Gastroesophageal sphincter (tissue), 4 donors: ENCODE measurements around the gene EFNA3. TPM values are rescaled to one million over a fixed set of nuclear protein-coding genes. Genes with fewer than 3 reads are reported as not detected.

Source experiments
- ATAC-seq: fragments of 150-250 bp; one replicate; pipeline ENCODE4 v1.9.1; 2016; ENCODE audit warnings: mild to moderate bottlenecking, moderate library complexity
- H3K27ac ChIP-seq, 4 donors: fragments of 200-600 bp; sonication (generic) in 3 of 4; 1 replicate in 3 of 4; 2 replicates in 1 of 4; pipeline ENCODE4 v1.5.1; 2016 to 2019
- H3K27me3 ChIP-seq: fragments of 200-600 bp; sonication (generic); one replicate; pipeline ENCODE4 v1.5.1; 2019
- H3K36me3 ChIP-seq, 2 donors: fragments of 200-600 bp; sonication (generic); one replicate each; pipeline ENCODE4 v1.5.1; 2019; ENCODE audit warnings: control low read depth in 1 of 2
- H3K4me1 ChIP-seq, 3 donors: fragments of 200-600 bp; sonication (generic); 1 replicate in 2 of 3; 2 replicates in 1 of 3; pipeline ENCODE4 v1.5.1; 2016 to 2019; ENCODE audit warnings: control low read depth in 2 of 3
- H3K4me3 ChIP-seq, 2 donors: fragments of 200-600 bp; sonication (generic); one replicate each; pipeline ENCODE4 v1.5.1; 2019; ENCODE audit warnings: mild to moderate bottlenecking in 1 of 2, moderate library complexity in 1 of 2
- H3K9me3 ChIP-seq, 3 donors: fragments of 200-600 bp; sonication (generic); one replicate each; pipeline ENCODE4 v1.5.1; 2017 to 2019; ENCODE audit warnings: control low read depth in 2 of 3
- CTCF ChIP-seq, 4 experiments: fragments of 200-600 bp in 2 of 4; fragments of 450-650 bp in 2 of 4; sonication (generic) in 1 of 4; IDR thresholded peaks; one replicate each; pipeline ENCODE4 v1.5.1; 2017 to 2019; ENCODE audit warnings: antibody characterized with exemption in 4 of 4, mild to moderate bottlenecking in 2 of 4, moderate library complexity in 2 of 4
- EP300 ChIP-seq: sonication (generic); formaldehyde crosslinking; IDR thresholded peaks from one replicate; pipeline ENCODE4 v1.6.1; 2017; ENCODE audit warnings: antibody characterized with exemption, mild to moderate bottlenecking
- POLR2A ChIP-seq, 2 donors: fragments of 450-650 bp; IDR thresholded peaks; one replicate each; pipeline ENCODE4 v1.6.1; 2017; ENCODE audit warnings: antibody characterized with exemption in 2 of 2, mild to moderate bottlenecking in 2 of 2, moderate library complexity in 1 of 2
- POLR2AphosphoS5 ChIP-seq: sonication (generic); formaldehyde crosslinking; IDR thresholded peaks from one replicate; pipeline ENCODE4 v1.6.1; 2017; ENCODE audit warnings: antibody characterized with exemption
- WGBS, 2 donors: methylation state at CpG; one replicate each; pipeline ENCODE4 v1.1.5; 2018; ENCODE audit warnings: low coverage in 1 of 2; 5-methylcytosine and 5-hydroxymethylcytosine counted together
- total RNA-seq, 4 donors: library from RNA; depleted of rRNA; stranded (reverse); fragments of >200 nt; gene quantifications; one replicate each; pipeline ENCODE4 v1.1.0, GENCODE V29; 2016

Gene EFNA3
- total RNA-seq, 4 donors from 2014 or later: 0.27 to 0.77 TPM; not detected in 2

- no peaks in the 10 kb centered on the region for H3K27me3 ChIP-seq
Observed at GRCh38 chr1:155032886-155033285, 45.8 kb upstream of the EFNA3 start.

GRCh38 chr1:155033524-155033923 is 45.1 kb upstream of the EFNA3 start, which contains the start of the genes DCST1 and DCST2:
Gene DCST1, plus strand, starts transcription at chr1:155033824. Its CDS starts 213 bp downstream, at chr1:155034037.
Gene DCST2, minus strand, starts transcription at chr1:155033781. Its CDS starts 80 bp downstream, at chr1:155033701.
- Histone ChIP-seq H3K4me3 (no peak within 1 kb of the TSS), H3K9me3 (no peaks in the 10 kb centered on the region), H3K27ac (no peak within 1 kb of the TSS), H3K36me3 (no peaks in the 10 kb centered on the region), H3K27me3 (no peaks in the 10 kb centered on the region), H3K4me1 (peaks cover 0 to 4% (median 0%) of the 10 kb centered on the region in 3 donors)
- ATAC-seq: no peak
- WGBS, 2 donors: 92 to 100% methylated on average over 1 to 2 of the region's 9 CpGs
- no peak for TF ChIP-seq POLR2A (IDR thresholded peaks at IDR 0.05)
- no peak for TF ChIP-seq POLR2AphosphoS5
- TF ChIP-seq CTCF (IDR thresholded peaks at IDR 0.05): no peak
- TF ChIP-seq EP300: no peak

More at GRCh38 chr1:155032886-155033285, 45.8 kb upstream of the EFNA3 start:
- H3K27ac ChIP-seq: no peak overlapping the region
- no peaks in the 10 kb centered on the region for H3K36me3 ChIP-seq
- H3K4me3 ChIP-seq: no peak overlapping the region
- TF ChIP-seq CTCF (IDR thresholded peaks at IDR 0.05) (no peak), EP300 (no peak), POLR2A (IDR thresholded peaks at IDR 0.05) (no peak), POLR2AphosphoS5 (no peak)
- H3K4me1 ChIP-seq: no peaks in the 10 kb centered on the region
- ATAC-seq: no peak
- WGBS, 2 donors: 83 to 94% methylated on average over 3 to 4 of the region's 12 CpGs
- H3K9me3 ChIP-seq: no peaks in the 10 kb centered on the region

GRCh38 chr1:155034318-155035208 is 44.1 kb upstream of the EFNA3 start:
- Histone ChIP-seq H3K36me3 (no peaks in the 10 kb centered on the region), H3K9me3 (no peaks in the 10 kb centered on the region), H3K27me3 (no peaks in the 10 kb centered on the region), H3K27ac (no peak overlapping the region), H3K4me1 (peaks cover 0 to 9% (median 2%) of the 10 kb centered on the region in 3 donors), H3K4me3 (no peak overlapping the region)
- WGBS, 2 donors: 84 to 85% methylated on average over 10 to 17 of the region's 20 CpGs
- ATAC-seq: no peak
- no peak for TF ChIP-seq CTCF (IDR thresholded peaks at IDR 0.05)
- no peak for TF ChIP-seq POLR2AphosphoS5
- no peak for TF ChIP-seq EP300
- TF ChIP-seq POLR2A (IDR thresholded peaks at IDR 0.05): no peak

- no peak for ATAC-seq
- Histone ChIP-seq H3K36me3 (no peaks in the 10 kb centered on the region), H3K27ac (no peak overlapping the region), H3K9me3 (no peaks in the 10 kb centered on the region), H3K4me3 (no peak overlapping the region), H3K4me1 (peaks cover 0 to 9% (median 2%) of the 10 kb centered on the region in 3 donors), H3K27me3 (no peaks in the 10 kb centered on the region)
- WGBS, 2 donors: 71 to 79% methylated on average over 1 to 2 of the region's 2 CpGs
- TF ChIP-seq POLR2A (IDR thresholded peaks at IDR 0.05) (no peak), EP300 (no peak), POLR2AphosphoS5 (no peak), CTCF (IDR thresholded peaks at IDR 0.05) (no peak)
Observed at GRCh38 chr1:155035936-155036335, 42.7 kb upstream of the EFNA3 start.
